HepG2 (cell line): Measurements from ENCODE around the gene KRTAP12-3. TPM values are rescaled to one million over a fixed set of nuclear protein-coding genes. Genes with fewer than 3 reads are reported as not detected.

ENCODE experiments used
- ATAC-seq: fragments of 200-7000 bp; cut with Tn5 transposase; 3 replicates; pipeline ENCODE4 v1.9.1; 2020; ENCODE audit warnings: mild to moderate bottlenecking, moderate library complexity
- BruUV-seq: library from RNA; stranded (reverse); fragments of 400-500 nt; replicated peaks from 2 replicates; lab custom pipeline; 2021; lab: Mats Ljungman, UMichigan
- CTCF ChIA-PET: fragments of 300-600 bp; formaldehyde crosslinking; extraction: SDS; loops from one replicate; lab custom pipeline; 2021; ENCODE audit warnings: low total read pairs, inconsistent platforms, low intra/inter-chr PET ratio; lab: Yijun Ruan, JAX
- POLR2A ChIA-PET: fragments of 350-600 bp; sonication (Branson Sonifier 250); formaldehyde crosslinking; loops from one replicate; lab custom pipeline; 2020; ENCODE audit warnings: antibody characterized with exemption, inconsistent platforms; lab: Yijun Ruan, JAX
- DNase-seq: peaks from one replicate; pipeline ENCODE4 v3.0.0-alpha.2; 2015; ENCODE audit warnings: low spot score
- FAIRE-seq: peaks from 3 replicates; lab custom pipeline; 2011; peaks lifted over from hg19 to GRCh38; lab: Jason Lieb, UNC
- H2AFZ ChIP-seq: one replicate; pipeline ENCODE4 v1.6.1; 2011; ENCODE audit warnings: low read length, inconsistent platforms
- H3K27ac ChIP-seq: fragments of 300-600 bp; 3 replicates; pipeline ENCODE4 v1.8.0; 2011; ENCODE audit warnings: mixed run types, mild to moderate bottlenecking, mixed read lengths, low read length, inconsistent platforms; ENCODE audit not compliant: insufficient read depth; ENCODE audit errors: extremely low read length
- H3K27me3 ChIP-seq, 2 experiments: fragments of 200-600 bp in 1 of 2; 2 replicates in 1 of 2; 3 replicates in 1 of 2; pipeline versions ENCODE4 v1.6.0 to v1.8.0; 2011; ENCODE audit warnings: low read length in 2 of 2, mild to moderate bottlenecking in 2 of 2, moderate library complexity in 2 of 2, inconsistent platforms in 1 of 2; ENCODE audit not compliant: insufficient read depth in 2 of 2, control insufficient read depth in 1 of 2
- H3K36me3 ChIP-seq, 2 experiments: fragments of 200-600 bp in 1 of 2; replicated peaks in 1 of 2; 2 replicates in 1 of 2; 3 replicates in 1 of 2; pipeline versions ENCODE4 v1.5.1 to v1.8.0; 2011; ENCODE audit warnings: low read length in 2 of 2, inconsistent platforms in 1 of 2; ENCODE audit not compliant: insufficient read depth in 2 of 2, control insufficient read depth in 1 of 2
- H3K4me1 ChIP-seq: 2 replicates; pipeline ENCODE4 v1.5.1; 2012; ENCODE audit warnings: low read length, inconsistent platforms; ENCODE audit not compliant: insufficient read depth
- H3K4me2 ChIP-seq: 2 replicates; pipeline ENCODE4 v1.6.0; 2011; ENCODE audit warnings: low read depth, low read length, inconsistent platforms
- H3K4me3 ChIP-seq, 3 experiments: fragments of 200-600 bp in 1 of 3; sonication (generic), shearing (Covaris generic) in 1 of 3; replicated peaks in 1 of 3; 2 replicates each; pipeline ENCODE4 v1.5.1; 2011 to 2016; ENCODE audit warnings: low read length in 3 of 3, inconsistent platforms in 2 of 3, low read depth in 2 of 3, mild to moderate bottlenecking in 2 of 3, control low read depth in 1 of 3, mixed read lengths in 1 of 3; ENCODE audit not compliant: insufficient read depth in 1 of 3
- H3K79me2 ChIP-seq: one replicate; pipeline ENCODE4 v1.6.1; 2011; ENCODE audit warnings: low read length, inconsistent platforms; ENCODE audit not compliant: insufficient read depth
- H3K9ac ChIP-seq: 2 replicates; pipeline ENCODE4 v1.6.0; 2011; ENCODE audit warnings: mild to moderate bottlenecking, low read depth, low read length, inconsistent platforms; ENCODE audit not compliant: insufficient read depth
- H3K9me3 ChIP-seq: 2 replicates; pipeline ENCODE4 v1.5.1; 2012; ENCODE audit warnings: mild to moderate bottlenecking, low read length
- H4K20me1 ChIP-seq: 2 replicates; pipeline ENCODE4 v1.6.0; 2011; ENCODE audit warnings: inconsistent platforms, mild to moderate bottlenecking, low read length, moderate library complexity; ENCODE audit not compliant: insufficient read depth
- BATF2 ChIP-seq: sonication (generic); formaldehyde crosslinking; IDR thresholded peaks from 2 replicates; pipeline ENCODE4 v1.8.0; 2022; ENCODE audit warnings: mild to moderate bottlenecking, missing genetic modification reagents, moderate library complexity
- DMTF1 ChIP-seq: sonication (generic); formaldehyde crosslinking; IDR thresholded peaks from 2 replicates; pipeline ENCODE4 v1.4.0; 2020; ENCODE audit warnings: mild to moderate bottlenecking, missing genetic modification reagents
- HMGXB4 ChIP-seq, 2 experiments: sonication (generic) in 1 of 2; formaldehyde crosslinking in 1 of 2; IDR thresholded peaks; 2 replicates each; pipeline versions ENCODE4 v1.4.0 to v1.6.1; 2018 to 2020; ENCODE audit warnings: missing genetic modification reagents in 2 of 2, borderline replicate concordance in 1 of 2, low read depth in 1 of 2, mild to moderate bottlenecking in 1 of 2, missing biosample characterization in 1 of 2
- KDM5B ChIP-seq: sonication (generic); formaldehyde crosslinking; IDR thresholded peaks from 2 replicates; pipeline ENCODE4 v1.4.0; 2020; ENCODE audit warnings: missing genetic modification reagents, mild to moderate bottlenecking, borderline replicate concordance
- MAZ ChIP-seq, 2 experiments: sonication (generic) in 1 of 2; formaldehyde crosslinking in 1 of 2; IDR thresholded peaks; 2 replicates each; pipeline versions ENCODE4 v1.5.0 to v1.6.1; 2012 to 2020; ENCODE audit warnings: low read depth in 2 of 2, mild to moderate bottlenecking in 2 of 2, borderline replicate concordance in 1 of 2, improper control_type of control experiment in 1 of 2, low read length in 1 of 2, missing genetic modification reagents in 1 of 2, moderate library complexity in 1 of 2
- SKIL ChIP-seq: sonication (generic); formaldehyde crosslinking; IDR thresholded peaks from 2 replicates; pipeline ENCODE4 v1.8.0; 2022; ENCODE audit warnings: missing genetic modification reagents, mild to moderate bottlenecking, moderate library complexity, borderline replicate concordance
- ZGPAT ChIP-seq: IDR thresholded peaks from 2 replicates; pipeline ENCODE4 v1.6.1; 2016; ENCODE audit warnings: mild to moderate bottlenecking
- ZNF552 ChIP-seq: sonication (generic); formaldehyde crosslinking; IDR thresholded peaks from 2 replicates; pipeline ENCODE4 v1.9.0; 2022; ENCODE audit warnings: missing genetic modification reagents, mild to moderate bottlenecking, borderline replicate concordance
- ZNF704 ChIP-seq: sonication (generic); formaldehyde crosslinking; IDR thresholded peaks from 2 replicates; pipeline ENCODE4 v1.8.1; 2023; ENCODE audit warnings: mild to moderate bottlenecking, inconsistent platforms, moderate library complexity, missing genetic modification reagents, borderline replicate concordance
- ZNF782 ChIP-seq: sonication (generic); formaldehyde crosslinking; IDR thresholded peaks from 2 replicates; pipeline ENCODE4 v1.4.0; 2020; ENCODE audit warnings: missing genetic modification reagents, mild to moderate bottlenecking, borderline replicate concordance
- ZSCAN31 ChIP-seq: sonication (generic); formaldehyde crosslinking; IDR thresholded peaks from 2 replicates; pipeline ENCODE4 v1.5.0; 2020; ENCODE audit warnings: low read depth, mild to moderate bottlenecking, missing genetic modification reagents
- WGBS: methylation state at CpG from one replicate; pipeline ENCODE4 v1.1.6; 2017; ENCODE audit warnings: low lambda C conversion rate; 5-methylcytosine and 5-hydroxymethylcytosine counted together
- in situ Hi-C: cut with HindIII; loops from 2 replicates; pipeline ENCODE4 v1.10.0; 2017; ENCODE audit warnings: low pct_unique_long_range_greater_than_20kb; ENCODE audit not compliant: extremely low pct_ligation_motif_present
- intact Hi-C: fragments of 100-400 bp; cut with micrococcal nuclease; formaldehyde crosslinking; loops from one replicate; pipeline ENCODE4 v1.10.0; 2022; ENCODE audit not compliant: unreplicated experiment
- polyA plus RNA-seq, 8 experiments: library from polyadenylated mRNA; depleted of rRNA in 3 of 8; stranded (reverse) in 7 of 8; unstranded in 1 of 8; fragments of >200 nt; fragmentation: Illumina TruSeq in 4 of 8; extraction: Trizol in 4 of 8; gene quantifications; 2 replicates each; pipeline versions ENCODE4 v1.2.1 to v1.2.3, GENCODE V29; 2011 to 2016; ENCODE audit warnings: low read depth in 4 of 8, missing spikeins in 1 of 8, mixed read lengths in 1 of 8; ENCODE audit not compliant: insufficient read depth in 1 of 8
- total RNA-seq, 5 experiments: library from RNA; depleted of rRNA; stranded (reverse); fragments of >200 nt; fragmentation: Illumina TruSeq; extraction: Trizol; gene quantifications; 2 replicates each; pipeline ENCODE4 v1.2.3, GENCODE V29; 2016; ENCODE audit warnings: low read depth in 1 of 5

KRTAP12-3 gene
- total and polyA plus RNA-seq, 2 of the 13 experiments (the other 11 are each of a cell fraction or from before 2014, with no cell fraction given), result not detected

GRCh38 chr21:44686843-44687561 is 29.3 kb downstream of the KRTAP12-3 start:
- Histone ChIP-seq H4K20me1 (no peaks in the 10 kb centered on the region), H3K36me3 (no peaks in the 10 kb centered on the region), H3K4me2 (no peak overlapping the region), H3K9ac (no peak overlapping the region), H3K27ac (no peak overlapping the region), H3K4me1 (no peaks in the 10 kb centered on the region), H3K79me2 (no peaks in the 10 kb centered on the region), H2AFZ (no peak overlapping the region), H3K27me3 (peaks cover 1 to 32% of the 10 kb centered on the region in 2 experiments; a peak in 4 of 5 replicates), H3K4me3 (no peak overlapping the region), H3K9me3 (no peaks in the 10 kb centered on the region)
- POLR2A ChIA-PET, result no interaction called here
- CTCF ChIA-PET, result no interaction called here
- DNase-seq, result no peak
- ATAC-seq, result no peak
- 69% methylated on average over 21 of the region's 25 CpGs for WGBS
- in situ Hi-C loops, result no loop called here
- intact Hi-C loops, result no loop called here
- no TSS peak for BruUV-seq
- FAIRE-seq, result no peak
- TF ChIP-seq ZNF704 (CRISPR knock-in tag) (no peak), ZGPAT (no peak), DMTF1 (no peak), ZNF552 (no peak), SKIL (no peak), HMGXB4 (CRISPR knock-in tag; IDR thresholded peaks at IDR 0.05; ENCODE audit: borderline replicate concordance in 1 of 2, low read depth in 1 of 2) (no peak), KDM5B (no peak), ZNF782 (no peak), MAZ (IDR thresholded peaks at IDR 0.05; ENCODE audit: borderline replicate concordance, low read depth, low read length) (no peak), MAZ (CRISPR knock-in tag; IDR thresholded peaks at IDR 0.05; ENCODE audit: low read depth) (no peak), BATF2 (no peak), ZSCAN31 (CRISPR knock-in tag) (no peak)
